H1 (cell line): ENCODE measurements around the gene UBE2E1. TPM values are rescaled to one million over a fixed set of nuclear protein-coding genes. Genes with fewer than 3 reads are reported as not detected.
A peak's percentile ranks its signal among the peaks of the same experiment; 100 is the strongest.

Source experiments
- CTCF ChIA-PET: fragments of 300-600 bp; sonication (Branson Sonifier 250); formaldehyde crosslinking; loops from one replicate; lab custom pipeline; 2021; ENCODE audit not compliant: partially characterized antibody; lab: Charles Lee
- POLR2A ChIA-PET: fragments of 300-600 bp; sonication (Branson Sonifier 250); formaldehyde crosslinking; loops from one replicate; lab custom pipeline; 2021; ENCODE audit warnings: inconsistent platforms; ENCODE audit not compliant: partially characterized antibody; lab: Charles Lee
- DNase-seq, 2 experiments: peaks; one replicate each; pipeline versions ENCODE4 v3.0.0 to v3.0.0-alpha.2; 2010 to 2022; ENCODE audit warnings: low spot score in 2 of 2, low read depth in 1 of 2, mixed read lengths in 1 of 2
- FAIRE-seq: peaks from 2 replicates; lab custom pipeline; 2011; peaks lifted over from hg19 to GRCh38; lab: Jason Lieb, UNC
- H2AFZ ChIP-seq: 2 replicates; pipeline ENCODE4 v1.8.1; 2012; ENCODE audit warnings: low read length, inconsistent platforms
- H2AK5ac ChIP-seq: 2 replicates; pipeline ENCODE4 v1.6.1; 2013; ENCODE audit warnings: low read depth, low read length
- H2BK120ac ChIP-seq: replicated peaks from 2 replicates; pipeline ENCODE3; 2013; ENCODE audit warnings: low read depth, low read length, inconsistent platforms
- H2BK12ac ChIP-seq: 2 replicates; pipeline ENCODE4 v1.6.1; 2013; ENCODE audit warnings: low read depth, low read length
- H2BK15ac ChIP-seq: 2 replicates; pipeline ENCODE4 v1.6.1; 2013; ENCODE audit warnings: low read length
- H2BK20ac ChIP-seq: 2 replicates; pipeline ENCODE4 v1.6.1; 2013; ENCODE audit warnings: low read length
- H2BK5ac ChIP-seq: 2 replicates; pipeline ENCODE4 v1.6.1; 2013; ENCODE audit warnings: low read depth, low read length
- H3K14ac ChIP-seq: 2 replicates; pipeline ENCODE4 v1.6.1; 2013; ENCODE audit warnings: inconsistent platforms; ENCODE audit not compliant: insufficient read length
- H3K18ac ChIP-seq: 2 replicates; pipeline ENCODE4 v1.6.1; 2013; ENCODE audit warnings: low read length; ENCODE audit errors: extremely low read depth
- H3K23ac ChIP-seq: 2 replicates; pipeline ENCODE4 v1.6.1; 2013; ENCODE audit warnings: inconsistent platforms; ENCODE audit not compliant: insufficient read length
- H3K23me2 ChIP-seq: 2 replicates; pipeline ENCODE4 v1.6.1; 2013; ENCODE audit warnings: low read depth, low read length
- H3K27ac ChIP-seq: 2 replicates; pipeline ENCODE4 v1.6.1; 2011; ENCODE audit warnings: low read depth, low read length, inconsistent platforms
- H3K27me3 ChIP-seq, 4 experiments: replicated peaks in 1 of 4; 1 replicate in 1 of 4; 2 replicates in 3 of 4; pipeline versions ENCODE4 v1.6.1 to v1.8.1; 2011 to 2013; ENCODE audit warnings: low read length in 3 of 4, mild to moderate bottlenecking in 3 of 4, inconsistent platforms in 2 of 4, mixed read lengths in 2 of 4, moderate library complexity in 1 of 4; ENCODE audit not compliant: control insufficient read depth in 3 of 4, insufficient read depth in 3 of 4; ENCODE audit errors: extremely low read depth in 1 of 4
- H3K36me3 ChIP-seq, 4 experiments: 2 replicates each; pipeline versions ENCODE4 v1.6.1 to v1.8.1; 2011 to 2013; ENCODE audit warnings: mild to moderate bottlenecking in 4 of 4, low read length in 3 of 4, moderate library complexity in 2 of 4, control low read depth in 1 of 4, inconsistent platforms in 1 of 4; ENCODE audit not compliant: insufficient read depth in 4 of 4, control insufficient read depth in 2 of 4
- H3K4ac ChIP-seq: replicated peaks from 2 replicates; pipeline ENCODE3; 2013; ENCODE audit warnings: low read length, low read depth, mixed read lengths, inconsistent platforms; ENCODE audit not compliant: insufficient read length
- H3K4me1 ChIP-seq, 4 experiments: replicated peaks in 1 of 4; 1 replicate in 1 of 4; 2 replicates in 3 of 4; pipeline versions ENCODE4 v1.6.1 to v1.8.1; 2011 to 2013; ENCODE audit warnings: low read length in 3 of 4, inconsistent platforms in 2 of 4, mixed read lengths in 1 of 4; ENCODE audit not compliant: insufficient read depth in 4 of 4, control insufficient read depth in 3 of 4
- H3K4me2 ChIP-seq, 2 experiments: 2 replicates each; pipeline versions ENCODE4 v1.6.1 to v1.8.1; 2011 to 2013; ENCODE audit warnings: low read depth in 2 of 2, low read length in 2 of 2, control low read depth in 1 of 2, inconsistent platforms in 1 of 2, mild to moderate bottlenecking in 1 of 2; ENCODE audit not compliant: insufficient read depth in 1 of 2
- H3K4me3 ChIP-seq, 4 experiments: fragments of 200-600, 300-600 bp in 1 of 4; sonication (generic), shearing (Covaris generic), sonication (Bioruptor Twin) in 1 of 4; 2 replicates each; pipeline versions ENCODE4 v1.5.1 to v1.8.1; 2011 to 2016; ENCODE audit warnings: low read length in 4 of 4, low read depth in 3 of 4, control low read depth in 2 of 4, inconsistent platforms in 2 of 4, mild to moderate bottlenecking in 2 of 4, mixed read lengths in 1 of 4, moderate library complexity in 1 of 4; ENCODE audit not compliant: insufficient read depth in 2 of 4; ENCODE audit errors: extremely low read depth in 1 of 4
- H3K56ac ChIP-seq: replicated peaks from 2 replicates; pipeline ENCODE3; 2013; ENCODE audit warnings: low read depth, mild to moderate bottlenecking, mixed read lengths, low read length, inconsistent platforms; ENCODE audit not compliant: insufficient read length
- H3K79me1 ChIP-seq: 2 replicates; pipeline ENCODE4 v1.6.1; 2013; ENCODE audit warnings: low read depth, low read length, control low read depth
- H3K79me2 ChIP-seq, 2 experiments: 2 replicates each; pipeline versions ENCODE4 v1.6.1 to v1.8.1; 2012 to 2013; ENCODE audit warnings: low read length in 2 of 2, mild to moderate bottlenecking in 2 of 2, inconsistent platforms in 1 of 2; ENCODE audit not compliant: insufficient read depth in 2 of 2, control insufficient read depth in 1 of 2
- H3K9ac ChIP-seq, 4 experiments: replicated peaks in 1 of 4; 1 replicate in 1 of 4; 2 replicates in 3 of 4; pipeline versions ENCODE4 v1.6.1 to v1.8.1; 2011 to 2013; ENCODE audit warnings: low read depth in 3 of 4, low read length in 3 of 4, control low read depth in 2 of 4, mild to moderate bottlenecking in 2 of 4, moderate library complexity in 2 of 4, inconsistent platforms in 1 of 4; ENCODE audit errors: extremely low read depth in 1 of 4
- H3K9me3 ChIP-seq, 2 experiments: 2 replicates each; pipeline versions ENCODE4 v1.6.1 to v1.8.1; 2012 to 2013; ENCODE audit warnings: mild to moderate bottlenecking in 2 of 2, moderate library complexity in 2 of 2, control low read depth in 1 of 2, inconsistent platforms in 1 of 2, low read depth in 1 of 2, low read length in 1 of 2, mixed read lengths in 1 of 2; ENCODE audit not compliant: insufficient read depth in 2 of 2
- H4K20me1 ChIP-seq, 2 experiments: replicated peaks in 1 of 2; 2 replicates each; pipeline versions ENCODE3 to v1.8.1; 2011 to 2013; ENCODE audit warnings: inconsistent platforms in 2 of 2, low read length in 2 of 2, mild to moderate bottlenecking in 1 of 2; ENCODE audit not compliant: insufficient read depth in 2 of 2, control insufficient read depth in 1 of 2
- H4K5ac ChIP-seq: 2 replicates; pipeline ENCODE4 v1.6.1; 2013; ENCODE audit warnings: low read length, low read depth, mixed read lengths, inconsistent platforms; ENCODE audit not compliant: insufficient read length
- H4K8ac ChIP-seq: 2 replicates; pipeline ENCODE4 v1.8.0; 2013; ENCODE audit warnings: mild to moderate bottlenecking, moderate library complexity, low read length, inconsistent platforms; ENCODE audit not compliant: insufficient read depth; ENCODE audit errors: extremely low read depth
- H4K91ac ChIP-seq: replicated peaks from 2 replicates; pipeline ENCODE3; 2013; ENCODE audit warnings: low read length, mixed read lengths, inconsistent platforms; ENCODE audit not compliant: insufficient read length
- BACH1 ChIP-seq: IDR thresholded peaks from 2 replicates; pipeline ENCODE4 v1.6.1; 2012; ENCODE audit warnings: low read length, improper control_type of control experiment
- CBX5 ChIP-seq: fragments of 300-800, 300-1000 bp; sonication (generic); IDR thresholded peaks from 2 replicates; pipeline ENCODE4 v1.7.1; 2016; ENCODE audit warnings: antibody characterized with exemption, low read length, low read depth
- CEBPB ChIP-seq: IDR thresholded peaks from 2 replicates; pipeline ENCODE4 v1.6.1; 2012; ENCODE audit warnings: low read depth, low read length
- KDM5A ChIP-seq: fragments of 200-600 bp; IDR thresholded peaks from 2 replicates; pipeline ENCODE4 v1.7.1; 2012; ENCODE audit warnings: mild to moderate bottlenecking, low read length, inconsistent platforms, mixed read lengths
- NRF1 ChIP-seq: IDR thresholded peaks from 2 replicates; pipeline ENCODE4 v1.6.1; 2011; ENCODE audit warnings: mild to moderate bottlenecking, low read depth, low read length, improper control_type of control experiment
- RAD21 ChIP-seq, 2 experiments: IDR thresholded peaks in 1 of 2; conservative IDR thresholded peaks in 1 of 2; 2 replicates each; pipeline ENCODE4 v1.6.1; 2011; ENCODE audit warnings: low read depth in 2 of 2, low read length in 2 of 2, improper control_type of control experiment in 1 of 2, inconsistent platforms in 1 of 2, mild to moderate bottlenecking in 1 of 2, moderate library complexity in 1 of 2
- RFX5 ChIP-seq: IDR thresholded peaks from 2 replicates; pipeline ENCODE4 v1.6.1; 2011; ENCODE audit warnings: low read depth, low read length, improper control_type of control experiment, borderline replicate concordance
- SP2 ChIP-seq: IDR thresholded peaks from 2 replicates; pipeline ENCODE4 v1.6.1; 2012; ENCODE audit warnings: mild to moderate bottlenecking, low read length, inconsistent platforms
- ZNF274 ChIP-seq: IDR thresholded peaks from 2 replicates; pipeline ENCODE4 v1.7.0; 2012; ENCODE audit warnings: low read length, borderline replicate concordance; ENCODE audit errors: extremely low read depth
- WGBS, 2 experiments: shearing (Covaris generic) in 1 of 2; methylation state at CpG; one replicate each; pipeline versions ENCODE4 v1.1.6 to v1.1.7; 2013 to 2015; ENCODE audit warnings: low lambda C conversion rate in 2 of 2, mixed read lengths in 2 of 2, inconsistent platforms in 1 of 2, low coverage in 1 of 2, missing lambda C conversion rate in 1 of 2; ENCODE audit not compliant: insufficient replicate concordance in 2 of 2, insufficient coverage in 1 of 2, insufficient read length in 1 of 2; ENCODE audit errors: extremely low coverage in 1 of 2, missing lambda C conversion rate in 1 of 2; 5-methylcytosine and 5-hydroxymethylcytosine counted together
- polyA plus RNA-seq, 7 experiments: library from polyadenylated mRNA; depleted of rRNA in 3 of 7; stranded (reverse) in 5 of 7; unstranded in 2 of 7; fragments of >200 nt in 5 of 7; fragments of 200-250 nt in 2 of 7; gene quantifications; 1 replicate in 5 of 7; 2 replicates in 1 of 7; 4 replicates in 1 of 7; pipeline versions ENCODE4 v1.2.1 to v1.2.3, GENCODE V29; 2011 to 2013; ENCODE audit warnings: missing spikeins in 2 of 7, mixed read lengths in 2 of 7
- total RNA-seq: library from RNA; stranded (reverse); fragmentation: NEBNext Ultra II Directional; extraction: Animal tissue kit (Norgen Biotek cat#: 25700); gene quantifications from 2 replicates; pipeline ENCODE4 v1.2.1, GENCODE V29; 2021
- TF ChIP-seq, protein P1 (sequence below): IDR thresholded peaks from 2 replicates; pipeline ENCODE4 v1.6.1; 2011; ENCODE audit warnings: low read depth, mild to moderate bottlenecking, low read length; ENCODE audit not compliant: insufficient read depth

Gene UBE2E1
- total and polyA plus RNA-seq, 2 of the 8 experiments (the other 6 are each of a cell fraction or from before 2014, with no cell fraction given): 109 to 141 TPM

DNA sequence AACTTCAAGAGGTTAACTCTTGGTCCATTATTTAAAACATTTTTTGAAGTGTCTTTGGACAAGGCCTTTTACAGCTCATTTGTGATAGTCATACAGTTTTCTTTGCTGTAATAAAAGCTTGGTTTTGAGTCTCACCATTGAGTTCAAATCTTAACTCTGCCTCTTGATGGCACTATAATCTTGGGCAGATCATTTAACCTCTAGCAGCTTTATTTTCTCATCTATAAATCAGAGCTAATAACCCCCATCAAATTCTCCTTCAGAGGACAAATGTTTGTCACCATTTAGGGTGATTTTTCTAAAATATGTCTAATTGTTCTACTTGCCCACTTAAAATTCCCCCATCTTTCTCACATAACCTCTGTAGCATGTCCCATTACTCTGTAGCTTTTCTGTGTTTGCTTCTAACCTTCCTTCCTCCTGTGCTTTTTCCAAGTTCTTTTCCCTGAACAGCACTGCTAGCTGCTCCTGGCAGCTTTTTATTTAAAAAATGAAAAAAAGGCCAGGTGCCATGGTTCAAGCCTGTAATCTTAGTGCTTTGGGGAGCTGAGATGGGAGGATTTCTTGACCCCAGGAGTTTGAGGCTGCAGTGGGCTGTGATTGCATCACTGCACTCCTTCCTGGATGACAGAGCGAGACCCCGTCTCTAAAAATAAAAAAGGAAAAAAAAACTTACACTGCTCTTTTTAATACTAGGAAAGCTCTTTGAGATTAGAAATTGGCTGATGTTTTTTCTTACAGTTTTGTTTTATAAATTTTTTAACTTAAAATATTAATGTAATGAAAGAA lies 28.5 kb downstream of the UBE2E1 start:
- H2BK15ac ChIP-seq: no peak overlapping the region
- H3K56ac ChIP-seq: no peak overlapping the region
- no peak overlapping the region for H4K8ac ChIP-seq
- H2BK12ac ChIP-seq: no peak overlapping the region
- H3K14ac ChIP-seq: no peak overlapping the region
- no peaks in the 10 kb centered on the region for H3K9me3 ChIP-seq
- H2BK120ac ChIP-seq: no peak overlapping the region
- H3K79me2 ChIP-seq: peaks cover 0 to 93% of the 10 kb centered on the region in 2 experiments; a peak in 2 of 4 replicates
- WGBS, 2 experiments: 93% methylated on average over 2 of the region's 2 CpGs; no CpG with 5 or more reads in 1 of the 2 experiments
- no peak overlapping the region for H2AK5ac ChIP-seq
- H2BK5ac ChIP-seq: no peak overlapping the region
- no peak overlapping the region for H2AFZ ChIP-seq
- no peak overlapping the region for H3K4ac ChIP-seq
- H3K23me2 ChIP-seq: no peaks in the 10 kb centered on the region
- no peak overlapping the region for H3K4me3 ChIP-seq
- FAIRE-seq (peak; percentile 24), DNase-seq (no peak)
- peaks cover 4% of the 10 kb centered on the region for H3K79me1 ChIP-seq
- H3K4me1 ChIP-seq: no peaks in the 10 kb centered on the region; a peak in 2 of 7 replicates
- peaks cover 5 to 10% of the 10 kb centered on the region in 2 experiments for H4K20me1 ChIP-seq
- H4K91ac ChIP-seq: no peak overlapping the region
- no peak overlapping the region for H3K9ac ChIP-seq
- no peaks in the 10 kb centered on the region for H3K27me3 ChIP-seq
- H4K5ac ChIP-seq: no peak overlapping the region
- ChIA-PET CTCF (interaction anchor here (0.7 to 2.2 kb wide), 24 partner anchors 9 to 251 kb away, joined by 3 to 15 read pairs (median 4); no protein-coding TSS in a partner anchor), POLR2A (interaction anchor here (0.6 to 1.8 kb wide), 5 partner anchors 16 to 83 kb away, joined by 3 to 20 read pairs (median 3); partner anchors contain the start of genes NKIRAS1 and RPL15)
- H3K36me3 ChIP-seq: no peaks in the 10 kb centered on the region
- no peak overlapping the region for H3K23ac ChIP-seq
- no peak overlapping the region for H3K4me2 ChIP-seq
- H3K18ac ChIP-seq: no peak overlapping the region
- H3K27ac ChIP-seq: no peak overlapping the region
- no peak for TF ChIP-seq KDM5A
- no peak for TF ChIP-seq BACH1
- no peak for TF ChIP-seq NRF1
- no peak for TF ChIP-seq SP2
- TF ChIP-seq RAD21 (IDR thresholded peaks at IDR 0.05 in 1 of 2, conservative IDR thresholded peaks at IDR 0.05 in 1 of 2; ENCODE audit: low read depth in 2 of 2, low read length in 2 of 2): peak; percentile 41 to 44
- TF ChIP-seq RFX5: no peak
- TF ChIP-seq CBX5: no peak
- no peak for TF ChIP-seq ZNF274
- TF ChIP-seq, protein P1, sequence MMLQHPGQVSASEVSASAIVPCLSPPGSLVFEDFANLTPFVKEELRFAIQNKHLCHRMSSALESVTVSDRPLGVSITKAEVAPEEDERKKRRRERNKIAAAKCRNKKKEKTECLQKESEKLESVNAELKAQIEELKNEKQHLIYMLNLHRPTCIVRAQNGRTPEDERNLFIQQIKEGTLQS: 0 out of 2 replicates have a peak, but pooled peaks have one; percentile 37
- TF ChIP-seq CEBPB: peak; percentile 76
- no peak overlapping the region for H2BK20ac ChIP-seq
